Measurements from ENCODE around the gene CIC.

Gene CIC

DNA sequence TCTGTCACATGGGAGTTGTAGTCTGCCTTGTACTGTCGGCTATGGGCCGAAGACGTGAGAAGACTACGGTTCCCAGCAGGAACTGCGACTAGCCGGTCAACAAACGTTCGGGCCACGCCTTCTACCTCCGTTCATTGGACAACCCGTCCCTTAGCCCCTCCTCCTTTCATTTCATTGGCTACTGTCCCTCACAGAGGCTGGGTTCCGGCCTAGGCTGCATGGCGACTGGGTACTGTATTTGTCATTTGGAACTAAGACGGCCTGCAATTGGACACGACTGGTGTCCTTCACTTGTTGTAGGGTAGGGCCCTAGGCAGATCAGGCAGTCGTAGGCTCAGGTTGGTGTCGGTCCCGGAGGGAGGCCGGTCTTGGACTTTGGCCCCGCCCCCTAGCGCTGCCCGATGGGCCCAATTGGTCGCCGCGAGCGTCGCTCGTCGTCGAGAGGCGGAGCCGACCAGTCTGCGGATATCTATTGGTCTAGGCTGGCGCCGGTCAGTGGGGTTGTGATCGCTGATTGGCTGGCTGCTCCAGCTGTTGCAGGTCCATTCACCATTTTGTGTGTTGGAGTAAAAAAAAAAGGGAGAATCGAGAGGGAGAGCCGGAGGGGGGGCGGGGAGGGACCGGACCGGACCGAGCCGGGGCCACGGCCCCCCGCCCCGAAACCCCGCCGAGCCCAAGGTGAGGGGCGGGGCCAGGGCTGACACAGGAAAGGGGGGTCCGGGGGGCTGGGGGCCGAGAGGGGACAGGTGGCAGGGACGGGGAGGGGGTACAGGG lies at the start of gene CIC:
CIC (plus strand) TSS at position 549 of the 774 bp plus-strand sequence. CDS start 2,532 bp downstream, outside the sequence.
- DNase-seq (ENCODE audit: low read depth in 2 of 2): peak; percentile 98 to 99

- DNase-seq (ENCODE audit: low read depth in 2 of 2): peak; percentile 93 to 96
These were observed 49.0 kb upstream of the CIC start, which contains the start of gene ZNF526 for GRCh38 chr19:42219812-42220750. ZNF526 (plus strand) TSS chr19:42220312; CDS start chr19:42224404, 4,092 bp downstream.

DNA sequence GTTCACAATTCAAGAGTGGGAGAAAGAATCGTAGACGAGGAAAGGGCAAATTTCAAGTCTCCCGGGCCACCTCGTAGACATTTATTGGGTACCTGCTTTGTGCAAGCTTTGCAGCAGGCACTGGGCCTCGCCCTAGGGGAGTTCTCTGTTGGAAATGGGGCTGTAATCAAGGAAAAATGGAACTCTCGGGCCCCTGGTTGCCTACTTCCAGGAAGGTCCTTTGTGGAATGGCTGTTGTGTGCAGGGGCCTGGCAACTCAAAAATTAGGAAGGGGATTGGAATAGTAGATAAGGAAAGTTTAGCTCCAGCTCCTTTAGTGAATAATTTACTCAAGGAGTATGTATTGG lies 48.3 kb upstream of the CIC start:
- no peak for DNase-seq (ENCODE audit: low read depth in 2 of 2)

DNA sequence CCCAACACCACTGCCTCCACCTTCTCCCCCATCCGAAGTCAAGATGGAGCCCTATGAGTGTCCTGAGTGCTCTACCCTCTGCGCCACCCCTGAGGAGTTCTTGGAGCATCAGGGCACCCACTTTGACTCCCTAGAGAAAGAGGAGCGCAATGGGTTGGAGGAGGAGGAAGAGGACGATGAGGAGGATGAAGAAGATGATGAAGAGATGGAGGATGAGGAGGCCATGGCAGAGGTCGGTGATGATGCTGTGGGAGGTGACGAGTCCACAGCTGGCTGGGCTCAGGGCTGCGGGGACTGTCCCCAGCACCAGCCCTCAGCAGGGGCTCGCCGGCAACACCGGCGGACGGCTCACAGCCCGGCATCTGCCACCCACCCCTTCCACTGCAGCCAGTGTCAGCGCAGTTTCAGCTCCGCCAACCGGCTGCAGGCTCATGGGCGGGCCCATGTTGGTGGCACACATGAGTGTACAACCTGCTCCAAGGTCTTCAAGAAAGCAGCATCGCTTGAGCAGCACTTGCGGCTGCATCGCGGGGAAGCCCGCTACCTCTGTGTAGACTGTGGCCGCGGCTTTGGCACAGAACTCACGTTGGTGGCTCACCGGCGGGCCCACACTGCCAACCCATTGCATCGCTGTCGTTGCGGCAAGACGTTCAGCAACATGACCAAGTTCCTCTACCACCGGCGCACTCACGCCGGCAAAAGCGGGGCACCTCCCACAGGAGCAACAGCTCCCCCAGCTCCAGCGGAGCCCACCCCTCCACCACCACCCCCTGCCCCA lies 43.9 kb upstream of the CIC start:
- DNase-seq (ENCODE audit: low read depth in 2 of 2): no peak

DNA sequence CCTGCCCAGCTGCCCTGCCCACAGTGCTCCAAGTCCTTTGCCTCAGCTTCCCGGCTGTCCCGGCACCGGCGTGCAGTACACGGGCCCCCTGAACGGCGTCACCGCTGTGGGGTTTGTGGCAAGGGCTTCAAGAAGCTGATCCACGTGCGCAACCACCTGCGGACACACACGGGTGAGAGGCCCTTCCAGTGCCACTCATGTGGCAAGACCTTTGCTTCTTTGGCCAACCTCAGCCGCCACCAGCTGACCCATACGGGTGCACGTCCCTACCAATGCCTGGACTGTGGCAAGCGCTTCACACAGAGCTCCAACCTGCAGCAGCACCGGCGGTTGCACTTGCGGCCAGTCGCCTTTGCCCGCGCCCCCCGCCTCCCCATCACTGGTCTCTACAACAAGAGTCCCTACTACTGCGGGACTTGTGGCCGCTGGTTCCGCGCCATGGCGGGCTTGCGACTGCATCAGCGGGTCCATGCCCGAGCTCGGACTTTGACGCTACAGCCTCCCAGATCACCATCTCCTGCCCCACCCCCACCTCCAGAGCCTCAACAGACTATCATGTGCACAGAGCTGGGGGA lies 43.2 kb upstream of the CIC start:
- DNase-seq (ENCODE audit: low read depth in 2 of 2): no peak

DNA sequence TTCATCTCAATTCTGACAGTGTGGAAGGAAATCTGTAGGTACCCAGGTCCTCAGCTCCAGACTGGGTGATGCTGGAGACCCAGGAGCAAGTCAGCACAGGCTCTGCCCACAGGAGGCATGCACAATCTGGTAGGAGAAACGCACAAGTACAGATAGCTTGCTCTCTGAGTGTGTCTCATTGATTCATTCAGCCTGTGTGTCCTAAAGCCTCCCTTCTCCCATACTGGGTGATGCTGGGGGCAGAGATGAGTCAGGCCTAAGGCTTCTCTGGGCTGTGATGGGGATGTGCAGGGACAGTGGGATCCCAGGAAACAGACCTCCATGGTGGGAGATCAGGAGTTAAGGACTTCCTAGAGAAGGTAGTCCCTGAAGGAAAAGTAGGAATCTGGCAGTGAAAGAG lies 42.2 kb upstream of the CIC start:
- no peak for DNase-seq (ENCODE audit: low read depth in 2 of 2)

GRCh38 chr19:42228641-42229040 lies 40.4 kb upstream of the CIC start:
- no peak for DNase-seq (ENCODE audit: low read depth in 2 of 2)

- no peak for DNase-seq (ENCODE audit: low read depth in 2 of 2)
These were observed 39.7 kb upstream of the CIC start for GRCh38 chr19:42229301-42229854.

- DNase-seq (ENCODE audit: low read depth in 2 of 2): no peak
These were observed 39.1 kb upstream of the CIC start for GRCh38 chr19:42229855-42230351.

GRCh38 chr19:42230571-42230970 lies 38.5 kb upstream of the CIC start:
- DNase-seq (ENCODE audit: low read depth in 2 of 2): no peak

DNA sequence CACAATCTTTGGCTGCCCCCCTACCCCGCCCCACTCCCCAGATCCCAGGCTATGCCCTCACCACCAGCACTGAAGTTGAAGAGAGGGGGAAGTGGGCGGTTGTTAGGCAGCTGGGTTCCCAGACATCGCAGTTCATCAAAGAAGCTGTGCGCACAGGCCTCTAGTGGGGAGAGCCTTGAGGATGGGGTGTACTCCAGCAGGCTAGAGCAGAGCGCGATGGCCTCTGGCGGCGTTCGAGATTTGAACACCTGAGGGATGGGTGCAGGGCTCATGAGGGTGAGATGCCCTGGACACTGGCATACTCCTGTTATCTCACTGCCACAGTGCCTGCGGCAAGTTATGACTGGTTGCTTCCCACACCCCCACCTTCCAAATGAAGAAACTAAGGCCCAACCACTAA lies 36.6 kb upstream of the CIC start:
- no peak for DNase-seq (ENCODE audit: low read depth in 2 of 2)

DNA sequence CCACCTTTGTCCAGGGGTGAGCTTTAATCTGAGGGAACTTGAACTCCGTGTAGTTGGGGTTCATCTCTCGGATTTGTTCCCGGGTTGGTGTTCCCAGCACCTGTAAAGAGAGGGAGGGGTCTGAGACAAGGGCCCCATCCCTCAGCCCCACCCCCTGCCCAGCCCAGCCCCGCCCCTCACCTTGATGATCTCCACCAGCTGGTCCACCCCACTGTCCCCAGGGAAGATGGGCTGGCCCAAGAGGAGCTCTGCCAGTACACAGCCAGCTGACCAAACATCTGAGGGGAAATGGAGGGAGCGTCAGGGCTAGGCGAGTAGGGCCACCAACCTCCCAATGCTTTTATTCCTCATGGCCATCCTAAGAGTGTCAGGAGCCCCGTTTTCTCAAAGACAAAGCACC lies 35.9 kb upstream of the CIC start:
- DNase-seq (ENCODE audit: low read depth in 2 of 2): no peak

DNA sequence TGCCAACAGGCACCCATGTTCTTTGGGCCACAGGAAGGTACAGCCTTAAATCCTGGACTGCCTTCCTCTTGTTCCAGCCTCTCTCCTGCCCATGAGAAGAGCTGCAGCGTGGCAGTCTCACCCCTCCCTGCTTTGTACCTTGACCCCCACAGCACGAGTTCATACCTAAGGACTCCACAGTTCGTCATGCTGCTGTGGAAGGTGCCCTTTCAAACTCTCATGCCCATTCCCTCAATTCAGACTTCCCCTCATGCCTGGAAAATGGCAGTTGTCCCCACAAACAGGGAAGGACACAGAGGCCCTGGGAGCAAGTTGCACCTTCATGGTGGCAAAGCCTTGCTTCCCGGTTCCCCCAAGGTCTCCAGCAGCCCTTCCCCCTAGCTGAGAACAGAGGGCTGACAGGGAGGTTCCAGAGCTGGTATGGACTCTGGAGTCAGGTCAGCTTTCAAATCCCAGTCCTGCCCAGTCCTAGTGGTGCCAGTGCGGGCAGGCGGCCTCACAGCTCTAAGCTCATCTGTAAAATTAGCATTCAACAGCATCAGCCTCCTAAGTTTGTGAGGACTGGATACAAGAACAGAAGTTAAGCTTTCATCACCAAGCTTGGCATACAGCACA lies 35.3 kb upstream of the CIC start:
- DNase-seq (ENCODE audit: low read depth in 2 of 2): no peak

DNA sequence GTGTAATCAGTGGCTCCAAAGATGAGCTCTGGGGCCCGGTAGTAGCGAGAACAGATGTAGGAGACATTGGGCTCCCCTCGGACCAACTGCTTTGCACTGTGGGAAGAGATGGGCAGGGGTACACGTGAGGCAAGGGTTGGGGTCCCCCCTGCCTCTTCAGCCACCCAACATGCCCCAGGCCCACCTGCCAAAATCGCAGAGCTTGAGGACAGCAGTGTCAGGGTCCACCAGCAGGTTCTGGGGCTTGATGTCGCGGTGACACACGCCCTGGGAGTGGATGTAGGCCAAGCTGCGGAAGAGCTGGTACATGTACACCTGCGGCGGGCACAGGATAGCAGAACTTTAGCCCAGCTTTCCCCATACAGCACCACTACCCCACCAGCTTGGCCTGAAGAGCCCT lies 34.7 kb upstream of the CIC start:
- DNase-seq (ENCODE audit: low read depth in 2 of 2): no peak

- no peak for DNase-seq (ENCODE audit: low read depth in 2 of 2)
These were observed 33.9 kb upstream of the CIC start for GRCh38 chr19:42235181-42235580.

DNA sequence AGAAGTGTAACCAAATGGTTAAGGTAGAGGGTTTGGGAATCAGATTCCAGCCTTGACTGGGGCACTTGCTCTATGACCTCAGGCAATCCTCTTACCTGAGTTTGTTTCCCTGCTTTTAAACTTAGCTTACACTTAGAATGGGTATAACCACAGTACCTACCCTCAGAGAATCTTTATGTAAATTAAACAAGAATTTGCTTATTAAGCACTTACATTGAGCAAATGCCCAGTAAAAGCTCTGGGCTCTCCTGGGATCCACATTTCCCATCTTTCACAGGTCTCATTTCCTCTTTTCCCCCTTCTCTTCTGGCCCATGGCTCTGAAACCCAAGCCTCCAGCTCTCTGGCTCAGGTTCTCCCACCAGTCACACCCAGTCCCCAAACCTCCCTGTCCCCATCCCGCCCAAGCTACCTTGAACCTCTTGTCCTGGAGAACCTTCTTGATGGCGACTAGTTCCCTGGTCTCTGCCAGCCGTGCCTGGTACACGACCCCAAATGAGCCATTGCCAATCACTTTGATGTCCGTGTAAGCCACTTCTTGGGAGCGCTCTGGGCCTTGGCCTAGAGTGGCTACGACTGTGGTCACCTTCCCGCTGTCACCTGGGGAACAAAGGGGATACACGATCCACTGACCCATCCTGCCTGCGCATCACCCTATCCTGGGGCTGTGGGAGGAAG lies 29.4 kb upstream of the CIC start:
- DNase-seq (ENCODE audit: low read depth in 2 of 2): no peak

DNA sequence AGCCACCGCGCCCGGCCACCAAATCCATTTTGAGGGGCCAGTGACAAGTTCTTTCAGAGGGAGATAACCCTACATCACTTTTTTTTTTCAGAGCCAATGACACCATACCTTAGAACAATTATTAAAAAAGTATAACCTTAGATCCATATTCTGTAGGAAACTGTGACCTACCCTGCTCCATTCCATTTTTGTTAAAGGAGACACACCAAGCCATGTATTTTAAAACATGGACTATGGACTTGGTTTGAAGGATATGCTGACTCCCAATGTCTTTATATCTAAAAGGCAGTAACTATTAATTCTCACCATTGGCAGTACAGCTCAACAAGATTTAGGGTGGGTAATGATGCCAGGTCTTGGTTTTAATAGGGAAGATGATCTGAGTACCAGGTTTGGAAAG lies 27.8 kb upstream of the CIC start:
- no peak for DNase-seq (ENCODE audit: low read depth in 2 of 2)

DNA sequence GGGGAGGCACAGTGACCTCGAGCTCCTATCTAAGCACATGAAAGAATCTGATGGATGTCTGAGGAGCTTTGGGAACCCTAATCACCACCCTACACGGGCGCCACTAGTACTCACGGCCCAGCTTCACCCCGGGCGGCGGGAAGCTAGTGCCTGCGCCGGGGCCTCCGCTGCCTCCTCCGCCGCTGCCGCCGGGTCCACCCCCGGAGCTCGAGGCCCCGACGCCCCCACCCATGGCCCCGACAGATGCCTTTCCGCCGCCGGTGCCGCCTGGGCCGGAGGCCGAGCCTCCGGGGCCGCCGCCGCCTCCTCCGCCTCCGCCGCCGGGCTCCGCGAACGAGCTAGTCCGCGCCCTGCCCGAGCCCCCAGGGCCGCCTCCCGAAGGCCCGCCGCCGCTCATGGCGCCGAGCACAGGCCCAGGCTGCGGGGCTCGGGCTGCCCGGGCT lies 27.0 kb upstream of the CIC start:
- no peak for DNase-seq (ENCODE audit: low read depth in 2 of 2)

GRCh38 chr19:42242512-42243409 lies 26.3 kb upstream of the CIC start, which contains the start of gene GSK3A:
GSK3A (minus strand) TSS chr19:42242602; CDS start chr19:42242465, 137 bp downstream.
- peak; percentile 86 to 89 for DNase-seq (ENCODE audit: low read depth in 2 of 2)

All from stimulated activated CD8-positive, alpha-beta memory T cell treated with anti-CD3 and anti-CD28 coated beads, Interleukin-2, amount 100 ng/mL, for 1 hour (primary cell).